ENCODE results near the gene ATG4B. TPM values are rescaled to one million over a fixed set of nuclear protein-coding genes. Genes with fewer than 3 reads are reported as not detected.

Gene ATG4B
- total RNA-seq, 1 experiment from 2014 or later, result 133 TPM

- TF ChIP-seq IRF1 (CRISPR knock-in tag; IDR thresholded peaks at IDR 0.05) (no peak), HMGA2 (CRISPR knock-in tag; IDR thresholded peaks at IDR 0.05) (no peak), FOXP1 (CRISPR knock-in tag; IDR thresholded peaks at IDR 0.05; ENCODE audit: borderline replicate concordance) (no peak), ARID4B (CRISPR knock-in tag; IDR thresholded peaks at IDR 0.05; ENCODE audit: borderline replicate concordance) (no peak), E2F4 (CRISPR knock-in tag; IDR thresholded peaks at IDR 0.05; ENCODE audit: borderline replicate concordance, low read depth) (no peak), ZNF317 (CRISPR knock-in tag; IDR thresholded peaks at IDR 0.05; ENCODE audit: borderline replicate concordance, low read depth) (no peak)
Measured at GRCh38 chr2:241676665-241677064, 39.2 kb downstream of the ATG4B start (continued).

- Mint-ChIP-seq H3K4me3 (no peak overlapping the region), H3K9me3 (no peaks in the 10 kb centered on the region), H3K4me1 (peaks cover 2% of the 10 kb centered on the region; the same call in 1 of the 2 replicates), H3K36me3 (peaks cover 50% of the 10 kb centered on the region), H3K27ac (no peak overlapping the region), H3K27me3 (ENCODE audit: low read depth) (no peaks in the 10 kb centered on the region)
- DNase-seq (ENCODE audit: low spot score), result no peak
- ChIA-PET POLR2A (no interaction called here), CTCF (interaction anchor here (0.6 kb wide), 1 partner anchor 9 kb away, joined by 3 read pairs; the partner anchor contains the start of gene DTYMK)
- no peak for ATAC-seq
- TF ChIP-seq RELA (CRISPR knock-in tag; IDR thresholded peaks at IDR 0.05; ENCODE audit: borderline replicate concordance), result no peak
- TF ChIP-seq USF2 (CRISPR knock-in tag; IDR thresholded peaks at IDR 0.05), result no peak
- no peak for TF ChIP-seq ESRRA (CRISPR knock-in tag; IDR thresholded peaks at IDR 0.05; ENCODE audit: borderline replicate concordance)
- TF ChIP-seq E2F1 (CRISPR knock-in tag; IDR thresholded peaks at IDR 0.05), result no peak
- TF ChIP-seq CDX4 (CRISPR knock-in tag; IDR thresholded peaks at IDR 0.05; ENCODE audit: borderline replicate concordance), result no peak
- TF ChIP-seq OVOL2 (CRISPR knock-in tag; IDR thresholded peaks at IDR 0.05; ENCODE audit: borderline replicate concordance), result no peak
- TF ChIP-seq GTF2I (CRISPR knock-in tag; conservative IDR thresholded peaks at IDR 0.05), result no peak
- TF ChIP-seq AFF4 (CRISPR knock-in tag; IDR thresholded peaks at IDR 0.05; ENCODE audit: borderline replicate concordance), result no peak
- no peak for TF ChIP-seq ATF2 (CRISPR knock-in tag; IDR thresholded peaks at IDR 0.05; ENCODE audit: borderline replicate concordance, low read depth)
- TF ChIP-seq ZNF232 (CRISPR knock-in tag; IDR thresholded peaks at IDR 0.05), result no peak
- TF ChIP-seq ZSCAN18 (CRISPR knock-in tag; IDR thresholded peaks at IDR 0.05), result no peak
- no peak for TF ChIP-seq E2F4 (CRISPR knock-in tag; IDR thresholded peaks at IDR 0.05; ENCODE audit: borderline replicate concordance, low read depth)
Measured at GRCh38 chr2:241677392-241677791, 39.9 kb downstream of the ATG4B start.
